ENCODE data around the gene PTPRN2. TPM values are rescaled to one million over a fixed set of nuclear protein-coding genes. Genes with fewer than 3 reads are reported as not detected.

PTPRN2 gene
- total RNA-seq, 2 donors from 2014 or later, result 26.1 to 55.5 TPM

DNA sequence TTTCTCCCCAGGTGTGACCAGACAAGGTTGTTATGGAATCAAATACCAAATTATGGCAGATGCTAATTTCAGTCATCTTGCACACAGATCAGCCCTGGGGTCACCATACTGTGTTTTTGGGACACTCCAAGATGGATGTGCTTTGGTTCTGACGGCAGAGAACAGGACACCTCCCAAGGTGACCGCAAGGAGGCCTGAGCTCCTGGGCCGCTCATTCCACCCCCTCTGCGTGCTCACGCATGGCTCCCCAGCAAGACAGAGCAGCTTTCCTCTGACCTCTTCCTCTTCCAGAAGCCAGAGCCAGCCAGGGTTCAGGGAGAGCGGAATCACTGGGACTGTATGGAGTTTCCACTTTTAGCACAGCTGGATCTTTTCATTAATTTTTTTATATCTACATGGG is 848.0 kb downstream of the PTPRN2 start:
- TF ChIP-seq, protein P1, sequence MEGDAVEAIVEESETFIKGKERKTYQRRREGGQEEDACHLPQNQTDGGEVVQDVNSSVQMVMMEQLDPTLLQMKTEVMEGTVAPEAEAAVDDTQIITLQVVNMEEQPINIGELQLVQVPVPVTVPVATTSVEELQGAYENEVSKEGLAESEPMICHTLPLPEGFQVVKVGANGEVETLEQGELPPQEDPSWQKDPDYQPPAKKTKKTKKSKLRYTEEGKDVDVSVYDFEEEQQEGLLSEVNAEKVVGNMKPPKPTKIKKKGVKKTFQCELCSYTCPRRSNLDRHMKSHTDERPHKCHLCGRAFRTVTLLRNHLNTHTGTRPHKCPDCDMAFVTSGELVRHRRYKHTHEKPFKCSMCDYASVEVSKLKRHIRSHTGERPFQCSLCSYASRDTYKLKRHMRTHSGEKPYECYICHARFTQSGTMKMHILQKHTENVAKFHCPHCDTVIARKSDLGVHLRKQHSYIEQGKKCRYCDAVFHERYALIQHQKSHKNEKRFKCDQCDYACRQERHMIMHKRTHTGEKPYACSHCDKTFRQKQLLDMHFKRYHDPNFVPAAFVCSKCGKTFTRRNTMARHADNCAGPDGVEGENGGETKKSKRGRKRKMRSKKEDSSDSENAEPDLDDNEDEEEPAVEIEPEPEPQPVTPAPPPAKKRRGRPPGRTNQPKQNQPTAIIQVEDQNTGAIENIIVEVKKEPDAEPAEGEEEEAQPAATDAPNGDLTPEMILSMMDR (IDR thresholded peaks at IDR 0.05), result no peak
- TF ChIP-seq POLR2A (IDR thresholded peaks at IDR 0.05) (no peak), POLR2AphosphoS5 (IDR thresholded peaks at IDR 0.05) (no peak)
- no peak overlapping the region for H3K27ac ChIP-seq
- intact Hi-C loops (cut with DNase I), result no loop called here
- H3K4me1 ChIP-seq (replicated peaks), result no peaks in the 10 kb centered on the region
- H3K9me3 ChIP-seq, result no peaks in the 10 kb centered on the region
- DNase-seq (ENCODE audit: low spot score), result no peak
- no peaks in the 10 kb centered on the region for H3K36me3 ChIP-seq
- H3K4me3 ChIP-seq, result no peak overlapping the region
- no peaks in the 10 kb centered on the region for H3K27me3 ChIP-seq (replicated peaks; ENCODE audit: insufficient read depth)
- 77% methylated on average over 6 of the region's 6 CpGs for WGBS

DNA sequence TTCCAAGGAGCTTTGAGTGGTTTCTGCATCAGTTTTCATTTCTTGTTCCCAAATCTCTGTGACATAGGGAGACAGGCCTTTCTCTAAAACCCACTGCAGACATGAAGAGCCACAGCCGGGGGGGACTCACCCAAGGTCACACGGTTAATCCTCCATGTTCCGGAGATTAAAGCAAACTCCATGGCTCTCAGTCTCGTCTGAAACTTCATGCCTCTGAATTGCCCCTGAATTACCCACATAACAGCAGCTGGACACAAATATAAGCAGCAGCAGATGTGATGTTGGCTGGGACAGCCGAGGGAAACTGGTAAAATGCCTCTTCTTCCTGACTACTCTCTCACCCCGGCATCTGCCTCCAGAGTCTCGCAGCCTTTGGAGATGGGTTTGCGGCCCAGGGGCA is 848.6 kb downstream of the PTPRN2 start:
- DNase-seq (ENCODE audit: low spot score), result no peak
- H3K27me3 ChIP-seq (replicated peaks; ENCODE audit: insufficient read depth), result no peaks in the 10 kb centered on the region
- WGBS, result 81% methylated on average over 8 of the region's 8 CpGs

DNA sequence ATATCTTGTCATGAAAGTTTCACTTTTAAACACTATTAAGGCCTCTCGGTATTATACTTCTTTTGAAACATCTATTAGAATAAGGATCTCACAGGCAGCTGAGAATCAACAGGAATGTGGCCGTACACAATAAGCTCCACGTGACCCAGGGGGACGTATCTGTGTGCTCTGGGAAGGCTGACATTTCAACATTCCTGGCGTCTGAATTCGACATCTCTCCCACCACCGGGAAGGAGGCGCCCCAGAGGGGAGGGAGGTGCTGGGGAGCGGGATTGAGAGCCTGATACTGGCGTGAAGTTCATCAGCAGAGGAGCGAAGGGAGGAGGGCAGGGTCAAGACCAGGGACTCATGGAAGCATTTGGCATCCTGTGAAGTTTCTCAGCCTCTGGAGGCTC is 849.6 kb downstream of the PTPRN2 start:
- 7% methylated on average over 11 of the region's 11 CpGs for WGBS
- H3K4me3 ChIP-seq, result no peak overlapping the region
- DNase-seq (ENCODE audit: low spot score), result no peak

More for the DNA sequence above, 848.6 kb downstream of the PTPRN2 start:
- TF ChIP-seq, protein P1 (IDR thresholded peaks at IDR 0.05), result no peak
- TF ChIP-seq POLR2AphosphoS5 (IDR thresholded peaks at IDR 0.05) (no peak), POLR2A (IDR thresholded peaks at IDR 0.05) (no peak)
- no peak overlapping the region for H3K4me3 ChIP-seq
- no peak overlapping the region for H3K27ac ChIP-seq
- intact Hi-C loops (cut with DNase I), result no loop called here
- no peaks in the 10 kb centered on the region for H3K36me3 ChIP-seq
- H3K9me3 ChIP-seq, result no peaks in the 10 kb centered on the region
- H3K4me1 ChIP-seq (replicated peaks), result no peaks in the 10 kb centered on the region

DNA sequence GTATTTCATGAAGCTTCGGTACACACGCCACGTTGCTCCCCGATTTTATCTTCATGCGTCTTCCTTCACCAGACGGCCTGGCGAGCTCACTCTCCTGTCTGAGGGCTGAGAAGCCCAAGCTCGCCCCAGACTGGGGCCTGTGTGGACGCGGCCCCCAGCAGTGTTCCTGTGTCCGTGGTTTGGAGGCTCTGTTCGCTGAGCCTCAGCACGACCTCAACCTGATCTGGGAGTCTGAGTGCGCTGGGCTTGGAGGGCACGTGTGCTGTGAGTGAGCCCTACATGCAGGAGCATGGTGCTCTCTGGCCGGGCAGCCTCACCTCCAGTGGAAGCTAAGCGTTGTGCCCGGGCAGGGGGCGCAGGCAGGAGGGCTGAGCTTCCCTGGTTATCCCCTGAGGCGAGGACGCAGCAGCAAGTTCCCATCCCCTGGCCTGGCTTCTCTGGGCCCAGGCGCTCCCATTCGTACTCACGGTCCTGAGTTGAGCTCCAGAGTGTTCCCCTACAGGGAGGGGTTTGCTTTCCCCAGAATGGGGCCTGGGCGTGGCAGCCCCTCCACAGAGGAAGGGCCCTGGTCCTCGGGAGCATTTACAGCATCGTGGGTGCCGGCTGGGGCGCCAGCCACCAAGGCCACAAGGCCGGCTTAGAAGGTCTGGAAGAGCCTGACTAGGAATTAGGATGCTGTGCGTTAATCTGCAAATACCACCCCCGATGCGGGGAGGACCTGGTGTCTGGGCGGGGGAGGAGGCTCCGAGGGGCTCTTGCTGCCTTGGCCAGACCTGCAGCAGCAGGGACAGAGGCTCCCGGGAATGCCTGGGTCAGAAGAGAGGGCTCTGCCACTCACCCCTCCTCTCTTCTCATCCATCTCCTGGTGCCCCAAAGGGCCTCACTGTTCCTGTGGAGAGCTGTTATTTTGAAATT is 850.2 kb downstream of the PTPRN2 start:
- no peak for TF ChIP-seq POLR2A (IDR thresholded peaks at IDR 0.05)
- TF ChIP-seq POLR2AphosphoS5 (IDR thresholded peaks at IDR 0.05), result no peak
- TF ChIP-seq, protein P1 (IDR thresholded peaks at IDR 0.05), result no peak
- 81% methylated on average over 36 of the region's 36 CpGs for WGBS
- Histone ChIP-seq H3K4me3 (no peak overlapping the region), H3K27me3 (replicated peaks; ENCODE audit: insufficient read depth) (no peaks in the 10 kb centered on the region), H3K27ac (no peak overlapping the region), H3K9me3 (no peaks in the 10 kb centered on the region), H3K4me1 (replicated peaks) (no peaks in the 10 kb centered on the region), H3K36me3 (no peaks in the 10 kb centered on the region)
- no peak for DNase-seq (ENCODE audit: low spot score)
- intact Hi-C loops (cut with DNase I), result no loop called here

More for the DNA sequence above, 849.6 kb downstream of the PTPRN2 start:
- intact Hi-C loops (cut with DNase I), result no loop called here
- no peaks in the 10 kb centered on the region for H3K4me1 ChIP-seq (replicated peaks)
- H3K36me3 ChIP-seq, result no peaks in the 10 kb centered on the region
- H3K27me3 ChIP-seq (replicated peaks; ENCODE audit: insufficient read depth), result no peaks in the 10 kb centered on the region
- TF ChIP-seq POLR2A (IDR thresholded peaks at IDR 0.05) (no peak), POLR2AphosphoS5 (IDR thresholded peaks at IDR 0.05) (no peak)
- TF ChIP-seq, protein P1 (IDR thresholded peaks at IDR 0.05), result no peak
- no peak overlapping the region for H3K27ac ChIP-seq
- no peaks in the 10 kb centered on the region for H3K9me3 ChIP-seq

DNA sequence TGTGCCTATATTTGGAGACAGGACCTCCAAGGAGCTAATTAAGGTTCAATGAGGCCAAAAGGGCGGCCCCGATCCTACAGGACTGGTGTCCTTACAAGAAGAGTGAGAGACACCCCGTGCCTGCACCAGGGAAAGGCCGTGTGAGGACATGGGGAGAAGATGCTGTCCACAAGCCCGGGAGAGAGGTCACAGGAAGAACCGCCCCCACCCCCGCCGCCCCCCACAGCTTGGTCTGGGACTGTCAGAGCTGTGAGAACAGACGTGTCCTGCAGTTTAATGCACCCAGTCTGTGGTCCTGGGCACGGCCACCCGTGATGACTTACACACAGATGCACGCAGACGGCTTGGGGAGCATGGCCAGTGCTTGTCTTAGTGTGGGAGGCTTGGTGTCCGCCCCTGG is 851.3 kb downstream of the PTPRN2 start:
- Histone ChIP-seq H3K36me3 (no peaks in the 10 kb centered on the region), H3K27ac (no peak overlapping the region), H3K4me1 (replicated peaks) (no peaks in the 10 kb centered on the region), H3K4me3 (no peak overlapping the region), H3K9me3 (no peaks in the 10 kb centered on the region), H3K27me3 (replicated peaks; ENCODE audit: insufficient read depth) (no peaks in the 10 kb centered on the region)
- no peak for DNase-seq (ENCODE audit: low spot score)
- TF ChIP-seq POLR2AphosphoS5 (IDR thresholded peaks at IDR 0.05) (no peak), POLR2A (IDR thresholded peaks at IDR 0.05) (no peak)
- TF ChIP-seq, protein P1 (IDR thresholded peaks at IDR 0.05), result no peak
- 92% methylated on average over 13 of the region's 14 CpGs for WGBS
- intact Hi-C loops (cut with DNase I), result no loop called here
